Spleen (tissue), 11 donors: Measurements from ENCODE around the gene MBNL1. TPM values are rescaled to one million over a fixed set of nuclear protein-coding genes. Genes with fewer than 3 reads are reported as not detected.

Source experiments
- DNase-seq: peaks from one replicate; pipeline ENCODE4 v3.0.0-alpha.2; 2020
- H3K27ac ChIP-seq, 8 donors: fragments of 200-600 bp; sonication (generic) in 7 of 8; 1 replicate in 4 of 8; 2 replicates in 4 of 8; pipeline versions ENCODE4 v1.5.0 to v1.8.0; 2016 to 2021; ENCODE audit warnings: inconsistent platforms in 4 of 8, mild to moderate bottlenecking in 4 of 8, moderate library complexity in 1 of 8
- H3K27me3 ChIP-seq, 7 donors: fragments of 200-600 bp; sonication (generic) in 6 of 7; replicated peaks in 1 of 7; 1 replicate in 4 of 7; 2 replicates in 3 of 7; pipeline versions ENCODE4 v1.5.0 to v1.8.0; 2016 to 2021; ENCODE audit warnings: inconsistent platforms in 3 of 7, mild to moderate bottlenecking in 1 of 7
- H3K36me3 ChIP-seq, 6 donors: fragments of 200-600 bp; sonication (generic) in 5 of 6; 1 replicate in 4 of 6; 2 replicates in 2 of 6; pipeline versions ENCODE4 v1.5.0 to v1.8.0; 2016 to 2021; ENCODE audit warnings: inconsistent platforms in 2 of 6
- H3K4me1 ChIP-seq, 6 donors: fragments of 200-600 bp; sonication (generic) in 5 of 6; 1 replicate in 3 of 6; 2 replicates in 3 of 6; pipeline versions ENCODE4 v1.5.0 to v1.8.0; 2016 to 2021; ENCODE audit warnings: inconsistent platforms in 3 of 6
- H3K4me3 ChIP-seq, 8 donors: fragments of 200-600 bp; sonication (generic) in 7 of 8; 1 replicate in 4 of 8; 2 replicates in 4 of 8; pipeline versions ENCODE4 v1.5.0 to v1.8.0; 2016 to 2021; ENCODE audit warnings: inconsistent platforms in 4 of 8, mild to moderate bottlenecking in 4 of 8, moderate library complexity in 2 of 8
- H3K9me3 ChIP-seq, 8 donors: fragments of 200-600 bp; sonication (generic) in 7 of 8; 1 replicate in 4 of 8; 2 replicates in 4 of 8; pipeline versions ENCODE4 v1.5.0 to v1.8.0; 2016 to 2021; ENCODE audit warnings: inconsistent platforms in 4 of 8
- CTCF ChIP-seq, 11 experiments: fragments of 200-600 bp in 7 of 11; fragments of 450-650 bp in 4 of 11; sonication (generic) in 4 of 11; IDR thresholded peaks in 8 of 11; conservative IDR thresholded peaks in 3 of 11; 1 replicate in 7 of 11; 2 replicates in 4 of 11; pipeline versions ENCODE4 v1.4.0 to v1.8.0; 2016 to 2021; ENCODE audit warnings: antibody characterized with exemption in 11 of 11, inconsistent platforms in 4 of 11, mild to moderate bottlenecking in 1 of 11
- POLR2A ChIP-seq, 3 donors: fragments of 450-650 bp; IDR thresholded peaks; one replicate each; pipeline ENCODE4 v1.5.1; 2017; ENCODE audit warnings: antibody characterized with exemption in 3 of 3, mild to moderate bottlenecking in 1 of 3
- POLR2AphosphoS5 ChIP-seq, 3 donors: sonication (generic); formaldehyde crosslinking; IDR thresholded peaks; one replicate each; pipeline ENCODE4 v1.5.1; 2017; ENCODE audit warnings: antibody characterized with exemption in 3 of 3
- WGBS, 5 donors: extraction: QIAGEN DNeasy Blood & Tissue Kit in 3 of 5; methylation state at CpG; one replicate each; pipeline versions ENCODE4 v1.1.5 to v1.1.7; 2013 to 2018; 5-methylcytosine and 5-hydroxymethylcytosine counted together
- intact Hi-C: fragments of 100-400 bp; cut with DNase I; formaldehyde crosslinking; loops from one replicate; pipeline ENCODE4 v1.15.0; 2023; ENCODE audit warnings: low total_unique reads
- polyA plus RNA-seq, 3 donors: library from polyadenylated mRNA; stranded (reverse); fragments of 200-250 nt; gene quantifications; one replicate each; pipeline ENCODE4 v1.2.1, GENCODE V29; 2013
- total RNA-seq, 7 donors: library from RNA; depleted of rRNA in 3 of 7; stranded (reverse); fragments of >200 nt in 3 of 7; fragmentation: NEBNext Ultra II Directional in 4 of 7; extraction: Animal tissue kit (Norgen Biotek cat#: 25700) in 4 of 7; gene quantifications; one replicate each; pipeline versions ENCODE4 v1.1.0 to v1.2.1, GENCODE V29; 2016 to 2021
- donor health status: healthy with polysubstance abuse.
- donor health status: DM: no; HTN: no; CAD: no; lungs with moderate emphysema.
- donor health status: DM: no; HTN: no; CAD: no.
- donor health status: Bipolar disorder and iron deficiency.
- donor health status: healthy.
- donor health status: DM: no; HTN: no; CAD: no.
- donor health status: DM: yes; HTN: yes; CAD: no.

Gene MBNL1
- total and polyA plus RNA-seq, 10 donors: 64.7 to 491 (median 296) TPM

GRCh38 chr3:152253514-152253913 is 15.2 kb upstream of the MBNL1 start:
- Histone ChIP-seq H3K4me1 (peaks cover 35 to 78% (median 66%) of the 10 kb centered on the region in 6 donors), H3K27ac (peak overlapping the region; percentile 14 to 85 (median 65)), H3K27me3 (no peaks in the 10 kb centered on the region), H3K9me3 (no peaks in the 10 kb centered on the region), H3K4me3 (no peak overlapping the region), H3K36me3 (no peaks in the 10 kb centered on the region)
- 53 to 72% (median 67%) methylated on average over 1 of the region's 1 CpG for WGBS, 5 donors
- no peak for DNase-seq
- TF ChIP-seq POLR2A (IDR thresholded peaks at IDR 0.05) (no peak), POLR2AphosphoS5 (IDR thresholded peaks at IDR 0.05) (no peak), CTCF (IDR thresholded peaks at IDR 0.05 in 8 of 11, conservative IDR thresholded peaks at IDR 0.05 in 3 of 11) (no peak)
- intact Hi-C loops: no loop called here

GRCh38 chr3:152254041-152254440 is 14.7 kb upstream of the MBNL1 start:
- no peak for DNase-seq
- H3K27ac ChIP-seq: peak overlapping the region in 7 of 8 donors; percentile 32 to 85 (median 77)
- TF ChIP-seq CTCF (IDR thresholded peaks at IDR 0.05 in 8 of 11, conservative IDR thresholded peaks at IDR 0.05 in 3 of 11): no peak
- no peak for TF ChIP-seq POLR2AphosphoS5 (IDR thresholded peaks at IDR 0.05)
- TF ChIP-seq POLR2A (IDR thresholded peaks at IDR 0.05): no peak
- no peaks in the 10 kb centered on the region for H3K9me3 ChIP-seq
- H3K4me3 ChIP-seq: no peak overlapping the region
- H3K36me3 ChIP-seq: no peaks in the 10 kb centered on the region
- intact Hi-C loops: no loop called here
- peaks cover 40 to 84% (median 71%) of the 10 kb centered on the region in 6 donors for H3K4me1 ChIP-seq
- no peaks in the 10 kb centered on the region for H3K27me3 ChIP-seq
- WGBS, 5 donors: 14 to 49% (median 39%) methylated on average over 2 of the region's 2 CpGs

GRCh38 chr3:152255290-152255689 is 13.4 kb upstream of the MBNL1 start:
- WGBS, 5 donors: 72 to 87% (median 85%) methylated on average over 1 of the region's 1 CpG
- no peak for DNase-seq
- no peak for TF ChIP-seq POLR2A (IDR thresholded peaks at IDR 0.05)
- TF ChIP-seq POLR2AphosphoS5 (IDR thresholded peaks at IDR 0.05): no peak
- TF ChIP-seq CTCF (IDR thresholded peaks at IDR 0.05 in 8 of 11, conservative IDR thresholded peaks at IDR 0.05 in 3 of 11): no peak

GRCh38 chr3:152256851-152257562 is 11.7 kb upstream of the MBNL1 start:
- WGBS, 5 donors: 61 to 79% (median 72%) methylated on average over 5 of the region's 5 CpGs
- Histone ChIP-seq H3K27ac (peak overlapping the region; percentile 0 to 85 (median 72)), H3K36me3 (no peaks in the 10 kb centered on the region), H3K9me3 (no peaks in the 10 kb centered on the region), H3K4me1 (peaks cover 47 to 100% (median 87%) of the 10 kb centered on the region in 6 donors), H3K27me3 (no peaks in the 10 kb centered on the region), H3K4me3 (peak overlapping the region in 1 of 8 donors; percentile 30)
- no peak for DNase-seq
- no peak for TF ChIP-seq CTCF (IDR thresholded peaks at IDR 0.05 in 8 of 11, conservative IDR thresholded peaks at IDR 0.05 in 3 of 11)
- TF ChIP-seq POLR2AphosphoS5 (IDR thresholded peaks at IDR 0.05): no peak
- TF ChIP-seq POLR2A (IDR thresholded peaks at IDR 0.05): no peak
- intact Hi-C loops: no loop called here

More at GRCh38 chr3:152255290-152255689, 13.4 kb upstream of the MBNL1 start:
- intact Hi-C loops: no loop called here
- peaks cover 47 to 96% (median 84%) of the 10 kb centered on the region in 6 donors for H3K4me1 ChIP-seq
- no peaks in the 10 kb centered on the region for H3K9me3 ChIP-seq
- no peak overlapping the region for H3K4me3 ChIP-seq
- H3K36me3 ChIP-seq: no peaks in the 10 kb centered on the region
- no peaks in the 10 kb centered on the region for H3K27me3 ChIP-seq
- peak overlapping the region in 7 of 8 donors; percentile 3 to 85 (median 77) for H3K27ac ChIP-seq
